ENCODE results near the gene PEA15.
A peak's percentile ranks its signal among the peaks of the same experiment; 100 is the strongest.

The PEA15 gene

GRCh38 chr1:160179336-160179735, 25.8 kb upstream of the PEA15 start:
- no peak for DNase-seq (ENCODE audit: low spot score)

GRCh38 chr1:160186246-160186645, 18.9 kb upstream of the PEA15 start:
- DNase-seq (ENCODE audit: low spot score), result no peak

GRCh38 chr1:160186729-160187128, 18.5 kb upstream of the PEA15 start:
- DNase-seq (ENCODE audit: low spot score), result no peak

- DNase-seq (ENCODE audit: low spot score), result no peak
Measured at GRCh38 chr1:160187407-160187806, 17.8 kb upstream of the PEA15 start.

GRCh38 chr1:160188341-160188740, 16.8 kb upstream of the PEA15 start:
- DNase-seq (ENCODE audit: low spot score), result no peak

GRCh38 chr1:160189649-160190625, 15.2 kb upstream of the PEA15 start, which contains the start of gene CASQ1:
Gene CASQ1 (plus strand): TSS chr1:160190575. CDS start chr1:160190752, 177 bp downstream.
- no peak for DNase-seq (ENCODE audit: low spot score)

- DNase-seq (ENCODE audit: low spot score), result no peak
Measured at GRCh38 chr1:160191756-160192155, 13.4 kb upstream of the PEA15 start.

- no peak for DNase-seq (ENCODE audit: low spot score)
Measured at GRCh38 chr1:160192234-160192633, 12.9 kb upstream of the PEA15 start.

- peak; percentile 90 for DNase-seq (ENCODE audit: low spot score)
Measured at GRCh38 chr1:160193091-160193819, 11.9 kb upstream of the PEA15 start.

- DNase-seq (ENCODE audit: low spot score), result no peak
Measured at GRCh38 chr1:160193832-160194736, 11.1 kb upstream of the PEA15 start.

- DNase-seq (ENCODE audit: low spot score), result no peak
Measured at GRCh38 chr1:160194737-160195059, 10.5 kb upstream of the PEA15 start.

GRCh38 chr1:160196143-160196542, 9.0 kb upstream of the PEA15 start:
- no peak for DNase-seq (ENCODE audit: low spot score)

- DNase-seq (ENCODE audit: low spot score), result no peak
Measured at GRCh38 chr1:160197231-160197630, 8.0 kb upstream of the PEA15 start.

- DNase-seq (ENCODE audit: low spot score), result no peak
Measured at GRCh38 chr1:160200786-160201185, 4.4 kb upstream of the PEA15 start.

- DNase-seq (ENCODE audit: low spot score), result no peak
Measured at GRCh38 chr1:160204526-160205241, 500 bp upstream of the PEA15 start.

GRCh38 chr1:160206036-160206389, 829 bp downstream of the PEA15 start:
- peak; percentile 71 for DNase-seq (ENCODE audit: low spot score)

- DNase-seq (ENCODE audit: low spot score), result peak; percentile 96
Measured at GRCh38 chr1:160206421-160207117, 1.4 kb downstream of the PEA15 start.

- DNase-seq (ENCODE audit: low spot score), result no peak
Measured at GRCh38 chr1:160207118-160207650, 2.0 kb downstream of the PEA15 start.

- no peak for DNase-seq (ENCODE audit: low spot score)
Measured at GRCh38 chr1:160207771-160208556, 2.8 kb downstream of the PEA15 start.

Measured in COLO829 (cell line).